Measurements from ENCODE around the gene SHISA5. TPM values are rescaled to one million over a fixed set of nuclear protein-coding genes. Genes with fewer than 3 reads are reported as not detected.

Gene SHISA5
- total and polyA plus RNA-seq, 2 experiments from 2014 or later = 192 to 369 TPM

- H3K4me2 ChIP-seq = no peak overlapping the region
- H4K20me1 ChIP-seq (ENCODE audit: insufficient read depth, poor library complexity, severe bottlenecking) = no peaks in the 10 kb centered on the region
- no peaks in the 10 kb centered on the region for H3K9me2 ChIP-seq (replicated peaks; ENCODE audit: insufficient read depth)
- DNase-seq (ENCODE audit: low spot score) = no peak
- H3K79me2 ChIP-seq = peaks cover 42% of the 10 kb centered on the region
- H3K27me3 ChIP-seq = no peaks in the 10 kb centered on the region
- 93% methylated on average over 9 of the region's 9 CpGs for WGBS (ENCODE audit: low lambda C conversion rate, missing lambda C conversion rate)
- TF ChIP-seq EZH2phosphoT487 (IDR thresholded peaks at IDR 0.05; ENCODE audit: low read depth, severe bottlenecking, unreplicated experiment) = no peak
- no peak for TF ChIP-seq CTCF (IDR thresholded peaks at IDR 0.05; ENCODE audit: poor library complexity)
- no peak for TF ChIP-seq EZH2 (IDR thresholded peaks at IDR 0.05; ENCODE audit: borderline replicate concordance)
- no peak overlapping the region for H2AFZ ChIP-seq
- H3K36me3 ChIP-seq (replicated peaks; ENCODE audit: insufficient read depth, low read depth) = no peaks in the 10 kb centered on the region
- peaks cover 35% of the 10 kb centered on the region for H3K4me1 ChIP-seq (ENCODE audit: insufficient read depth)
- H3K4me3 ChIP-seq = no peak overlapping the region
- H3K27ac ChIP-seq = peak overlapping the region; percentile 99
- H3K9me3 ChIP-seq (ENCODE audit: low read depth) = no peaks in the 10 kb centered on the region
Measured at GRCh38 chr3:48467110-48467454, 36.9 kb downstream of the SHISA5 start.

GRCh38 chr3:48466386-48467109 lies 37.4 kb downstream of the SHISA5 start:
- H3K4me3 ChIP-seq = no peak overlapping the region
- TF ChIP-seq CTCF (IDR thresholded peaks at IDR 0.05; ENCODE audit: poor library complexity) (no peak), EZH2phosphoT487 (IDR thresholded peaks at IDR 0.05; ENCODE audit: low read depth, severe bottlenecking, unreplicated experiment) (no peak)
- no peak for DNase-seq (ENCODE audit: low spot score)
- H3K4me2 ChIP-seq = peak overlapping the region; percentile 65
- H2AFZ ChIP-seq = no peak overlapping the region
- no peaks in the 10 kb centered on the region for H3K9me2 ChIP-seq (replicated peaks; ENCODE audit: insufficient read depth)
- no peaks in the 10 kb centered on the region for H3K9me3 ChIP-seq (ENCODE audit: low read depth)
- H3K36me3 ChIP-seq (replicated peaks; ENCODE audit: insufficient read depth, low read depth) = no peaks in the 10 kb centered on the region
- H3K27me3 ChIP-seq = no peaks in the 10 kb centered on the region
- 88% methylated on average over 18 of the region's 19 CpGs for WGBS (ENCODE audit: low lambda C conversion rate, missing lambda C conversion rate)
- H3K27ac ChIP-seq = peak overlapping the region; percentile 99
- H3K4me1 ChIP-seq (ENCODE audit: insufficient read depth) = peaks cover 29% of the 10 kb centered on the region
- H3K79me2 ChIP-seq = peaks cover 37% of the 10 kb centered on the region
- no peaks in the 10 kb centered on the region for H4K20me1 ChIP-seq (ENCODE audit: insufficient read depth, poor library complexity, severe bottlenecking)

GRCh38 chr3:48465531-48466378 lies 38.2 kb downstream of the SHISA5 start:
- H3K4me3 ChIP-seq = no peak overlapping the region
- no peaks in the 10 kb centered on the region for H3K36me3 ChIP-seq (replicated peaks; ENCODE audit: insufficient read depth, low read depth)
- TF ChIP-seq EZH2phosphoT487 (IDR thresholded peaks at IDR 0.05; ENCODE audit: low read depth, severe bottlenecking, unreplicated experiment) (no peak), CTCF (IDR thresholded peaks at IDR 0.05; ENCODE audit: poor library complexity) (peak; percentile 79)
- H3K9me2 ChIP-seq (replicated peaks; ENCODE audit: insufficient read depth) = no peaks in the 10 kb centered on the region
- no peaks in the 10 kb centered on the region for H3K27me3 ChIP-seq
- no peaks in the 10 kb centered on the region for H4K20me1 ChIP-seq (ENCODE audit: insufficient read depth, poor library complexity, severe bottlenecking)
- H3K4me1 ChIP-seq (ENCODE audit: insufficient read depth) = peaks cover 24% of the 10 kb centered on the region
- H3K79me2 ChIP-seq = peaks cover 29% of the 10 kb centered on the region
- no peaks in the 10 kb centered on the region for H3K9me3 ChIP-seq (ENCODE audit: low read depth)
- DNase-seq (ENCODE audit: low spot score) = peak; percentile 98
- WGBS (ENCODE audit: low lambda C conversion rate, missing lambda C conversion rate) = 56% methylated on average over 21 of the region's 21 CpGs
- no peak overlapping the region for H2AFZ ChIP-seq
- peak overlapping the region; percentile 99 for H3K27ac ChIP-seq
- peak overlapping the region; percentile 65 for H3K4me2 ChIP-seq
